Stimulated activated naive B cell treated with anti-CD40 and anti-IgM and Interleukin-4, amounts not matched to agents 10 μg/mL and 1 μg/mL and 100 μg/mL, for 72 hours (primary cell): ENCODE data around the gene TNS2.

Source experiments
- ATAC-seq, 2 donors: fragments of 150-1000 bp; cut with Tn5 transposase; replicated peaks; 2 replicates each; pipeline ENCODE4 v1.10.0; 2021; ENCODE audit warnings: moderate library complexity in 1 of 2
- DNase-seq: peaks from one replicate; pipeline ENCODE4 v3.0.0; 2021
- H3K27ac Mint-ChIP-seq: one replicate; pipeline ENCODE4 v1.8.0; 2022; ENCODE audit warnings: mild to moderate bottlenecking, mixed read lengths
- H3K27me3 Mint-ChIP-seq, 2 donors: one replicate each; pipeline ENCODE4 v1.8.0; 2022; ENCODE audit warnings: mixed read lengths in 2 of 2
- H3K36me3 Mint-ChIP-seq, 2 donors: one replicate each; pipeline ENCODE4 v1.8.0; 2022; ENCODE audit warnings: mixed read lengths in 2 of 2, mild to moderate bottlenecking in 1 of 2
- H3K4me1 Mint-ChIP-seq, 2 donors: one replicate each; pipeline ENCODE4 v1.8.0; 2022; ENCODE audit warnings: mixed read lengths in 2 of 2, mild to moderate bottlenecking in 1 of 2
- H3K4me3 Mint-ChIP-seq, 2 donors: one replicate each; pipeline ENCODE4 v1.8.0; 2022; ENCODE audit warnings: mild to moderate bottlenecking in 2 of 2, mixed read lengths in 2 of 2, moderate library complexity in 1 of 2
- H3K9me3 Mint-ChIP-seq, 2 donors: one replicate each; pipeline ENCODE4 v1.8.0; 2022; ENCODE audit warnings: mixed read lengths in 2 of 2, mild to moderate bottlenecking in 1 of 2

The TNS2 gene

GRCh38 chr12:53048033-53048779, 1.7 kb upstream of the TNS2 start:
- H3K4me1 Mint-ChIP-seq: peaks cover 25 to 36% of the 10 kb centered on the region in 2 donors
- peak overlapping the region; percentile 57 to 94 for H3K4me3 Mint-ChIP-seq
- H3K27ac Mint-ChIP-seq: no peak overlapping the region
- ATAC-seq (no peak), DNase-seq (no peak)
- peaks cover 4 to 7% of the 10 kb centered on the region in 2 donors for H3K36me3 Mint-ChIP-seq
- peaks cover 0 to 4% of the 10 kb centered on the region in 2 donors for H3K27me3 Mint-ChIP-seq
- no peaks in the 10 kb centered on the region for H3K9me3 Mint-ChIP-seq

- Mint-ChIP-seq H3K36me3 (peaks cover 4 to 7% of the 10 kb centered on the region in 2 donors), H3K27me3 (peaks cover 0 to 4% of the 10 kb centered on the region in 2 donors), H3K9me3 (no peaks in the 10 kb centered on the region), H3K27ac (no peak overlapping the region), H3K4me3 (no peak overlapping the region), H3K4me1 (peaks cover 28 to 42% of the 10 kb centered on the region in 2 donors)
- DNase-seq (no peak), ATAC-seq (no peak)
Observed at GRCh38 chr12:53048780-53049401, 974 bp upstream of the TNS2 start.

DNA sequence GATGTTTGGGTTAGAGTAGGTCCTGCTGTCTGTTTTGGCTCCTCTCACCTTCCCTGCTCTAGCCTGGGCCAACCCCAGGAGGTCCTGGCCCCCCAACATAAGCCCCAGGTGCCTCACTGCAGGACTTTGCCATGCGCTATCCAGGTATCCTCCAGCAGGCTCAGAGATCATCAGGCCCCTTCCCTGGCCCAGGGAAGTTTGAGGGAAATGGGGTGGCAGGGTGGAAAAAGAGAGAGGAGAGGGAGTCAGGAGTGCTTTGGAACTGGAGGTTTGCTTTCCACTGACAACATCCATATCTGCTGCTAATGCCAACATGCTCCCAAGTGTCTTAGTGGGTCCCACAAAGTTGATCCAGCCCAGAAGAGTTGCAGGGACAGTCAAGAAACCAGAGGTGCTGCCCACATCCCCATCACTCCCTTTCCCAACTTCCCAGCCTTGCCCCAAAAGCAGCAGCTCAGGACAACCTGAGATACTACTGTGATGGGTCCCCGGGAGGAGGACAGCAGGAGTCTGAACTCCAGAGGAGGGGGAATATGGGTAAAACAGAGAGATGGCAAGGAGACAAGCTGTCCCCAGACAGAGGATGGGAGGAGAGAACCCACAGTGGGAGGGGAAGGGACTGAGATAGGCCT, 677 bp downstream of the TNS2 start:
- Mint-ChIP-seq H3K9me3 (no peaks in the 10 kb centered on the region), H3K27ac (peak overlapping the region; percentile 33), H3K36me3 (peaks cover 0 to 3% of the 10 kb centered on the region in 2 donors), H3K27me3 (peaks cover under 1 to 4% of the 10 kb centered on the region in 2 donors), H3K4me3 (no peak overlapping the region), H3K4me1 (peaks cover 28 to 47% of the 10 kb centered on the region in 2 donors)
- ATAC-seq: no peak
- no peak for DNase-seq

- Mint-ChIP-seq H3K27me3 (peaks cover 0 to 6% of the 10 kb centered on the region in 2 donors), H3K4me3 (no peak overlapping the region), H3K4me1 (peaks cover 20 to 41% of the 10 kb centered on the region in 2 donors), H3K9me3 (no peaks in the 10 kb centered on the region), H3K36me3 (peaks cover 0 to 3% of the 10 kb centered on the region in 2 donors), H3K27ac (no peak overlapping the region)
- DNase-seq: no peak
- ATAC-seq: no peak
Observed at GRCh38 chr12:53051058-53051880, 1.4 kb downstream of the TNS2 start.

GRCh38 chr12:53051881-53052412, 2.1 kb downstream of the TNS2 start:
- DNase-seq (no peak), ATAC-seq (no peak)
- peaks cover 0 to 3% of the 10 kb centered on the region in 2 donors for H3K36me3 Mint-ChIP-seq
- H3K4me3 Mint-ChIP-seq: no peak overlapping the region
- H3K9me3 Mint-ChIP-seq: no peaks in the 10 kb centered on the region
- H3K27me3 Mint-ChIP-seq: peaks cover 0 to 6% of the 10 kb centered on the region in 2 donors
- H3K27ac Mint-ChIP-seq: no peak overlapping the region
- H3K4me1 Mint-ChIP-seq: peaks cover 16 to 34% of the 10 kb centered on the region in 2 donors

DNA sequence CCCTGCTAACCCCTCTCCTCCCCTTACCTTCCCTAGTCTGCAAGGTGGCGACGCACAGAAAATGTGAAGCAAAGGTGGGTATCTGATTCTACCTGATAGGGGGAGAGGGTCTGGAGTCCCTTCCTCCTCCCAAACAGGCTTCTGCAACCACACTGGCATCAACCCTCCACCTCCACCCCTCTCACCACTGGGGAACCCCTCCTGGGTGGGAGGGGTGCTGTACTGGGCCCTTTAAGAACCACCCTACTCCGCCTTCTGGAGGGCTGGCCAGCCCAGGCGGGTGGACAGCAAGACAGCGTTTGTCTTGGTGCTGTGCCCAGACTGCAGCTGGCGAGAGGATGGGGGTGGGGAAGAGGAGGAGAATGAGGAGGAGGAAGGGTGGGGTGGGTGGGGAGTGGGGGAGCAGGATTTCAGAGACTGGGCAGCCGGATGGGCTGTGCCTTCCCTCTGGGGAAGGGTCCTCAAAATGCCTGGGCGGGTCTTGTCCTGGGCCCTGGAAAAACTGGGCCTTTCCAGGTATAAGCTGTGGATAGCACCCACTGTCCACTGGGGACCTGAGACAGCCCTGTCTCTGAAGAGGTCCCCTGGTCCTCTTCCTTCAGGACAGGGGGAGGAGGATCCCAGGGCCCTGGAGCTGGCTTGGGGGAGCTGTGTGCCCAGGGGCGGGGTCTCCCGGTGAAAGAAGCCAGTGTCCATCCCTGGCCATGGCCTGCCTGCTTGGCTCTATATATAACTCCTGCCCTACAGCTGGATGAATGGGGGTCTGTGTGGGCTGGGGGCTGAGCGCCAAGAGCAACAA, 2.8 kb downstream of the TNS2 start:
- peaks cover 0 to 6% of the 10 kb centered on the region in 2 donors for H3K27me3 Mint-ChIP-seq

GRCh38 chr12:53053218-53054111, 3.6 kb downstream of the TNS2 start:
- peak; percentile 33 for DNase-seq
- peaks cover 0 to 3% of the 10 kb centered on the region in 2 donors for H3K36me3 Mint-ChIP-seq
- H3K9me3 Mint-ChIP-seq: no peaks in the 10 kb centered on the region
- H3K4me1 Mint-ChIP-seq: peaks cover 16 to 28% of the 10 kb centered on the region in 2 donors
- peaks cover 3 to 6% of the 10 kb centered on the region in 2 donors for H3K27me3 Mint-ChIP-seq
- H3K27ac Mint-ChIP-seq: peak overlapping the region; percentile 98
- peak overlapping the region; percentile 98 to 99 for H3K4me3 Mint-ChIP-seq
- ATAC-seq: peak; percentile 34 to 43

More for the DNA sequence above, 2.8 kb downstream of the TNS2 start:
- Mint-ChIP-seq H3K9me3 (no peaks in the 10 kb centered on the region), H3K36me3 (peaks cover 0 to 3% of the 10 kb centered on the region in 2 donors), H3K4me3 (no peak overlapping the region), H3K4me1 (peaks cover 16 to 32% of the 10 kb centered on the region in 2 donors), H3K27ac (no peak overlapping the region)
- ATAC-seq: no peak
- DNase-seq: no peak

DNA sequence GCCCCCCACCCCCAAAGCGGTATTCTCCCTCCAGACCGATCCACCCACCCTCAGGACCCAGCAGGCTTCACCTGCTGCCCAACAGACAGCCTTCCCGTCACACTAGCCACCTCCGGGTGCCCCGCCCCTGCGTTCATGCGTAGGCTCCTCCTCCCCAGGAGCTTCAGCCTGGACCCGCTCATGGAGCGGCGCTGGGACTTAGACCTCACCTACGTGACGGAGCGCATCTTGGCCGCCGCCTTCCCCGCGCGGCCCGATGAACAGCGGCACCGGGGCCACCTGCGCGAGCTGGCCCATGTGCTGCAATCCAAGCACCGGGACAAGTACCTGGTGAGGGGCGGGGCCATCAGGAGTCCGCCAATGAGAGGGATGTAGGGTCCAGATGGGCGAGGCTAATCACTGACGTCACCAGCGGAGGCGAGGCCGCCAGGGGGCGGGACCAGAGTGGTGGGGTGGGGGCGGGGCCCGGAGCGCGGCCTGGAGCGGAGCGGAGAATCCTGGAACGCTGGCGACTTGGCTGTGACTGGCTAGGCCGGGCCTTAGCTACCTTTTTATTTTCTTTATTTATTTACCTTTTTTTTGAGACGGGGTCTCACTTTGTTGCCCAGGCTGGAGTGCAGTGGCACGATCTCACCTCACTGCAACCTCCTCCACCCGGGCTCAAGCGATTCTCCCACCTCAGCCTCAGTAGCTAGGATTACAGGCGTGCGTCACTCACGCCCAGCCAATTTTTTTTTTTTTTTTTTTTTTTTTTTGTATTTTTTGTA, 4.4 kb downstream of the TNS2 start:
- peak; percentile 93 to 96 for ATAC-seq
- Mint-ChIP-seq H3K27ac (peak overlapping the region; percentile 98), H3K9me3 (no peaks in the 10 kb centered on the region), H3K27me3 (peaks cover 3 to 6% of the 10 kb centered on the region in 2 donors), H3K36me3 (peaks cover 0 to 3% of the 10 kb centered on the region in 2 donors), H3K4me3 (peak overlapping the region; percentile 98 to 99), H3K4me1 (peaks cover 16 to 20% of the 10 kb centered on the region in 2 donors)
- peak; percentile 88 for DNase-seq

- ATAC-seq (no peak), DNase-seq (no peak)
- Mint-ChIP-seq H3K27me3 (peaks cover 3 to 6% of the 10 kb centered on the region in 2 donors), H3K4me1 (peaks cover 15% of the 10 kb centered on the region in 2 donors), H3K9me3 (no peaks in the 10 kb centered on the region), H3K4me3 (peak overlapping the region in 1 of 2 donors; percentile 56), H3K36me3 (peaks cover 0 to 3% of the 10 kb centered on the region in 2 donors), H3K27ac (no peak overlapping the region)
Observed at GRCh38 chr12:53055471-53056266, 5.8 kb downstream of the TNS2 start.

DNA sequence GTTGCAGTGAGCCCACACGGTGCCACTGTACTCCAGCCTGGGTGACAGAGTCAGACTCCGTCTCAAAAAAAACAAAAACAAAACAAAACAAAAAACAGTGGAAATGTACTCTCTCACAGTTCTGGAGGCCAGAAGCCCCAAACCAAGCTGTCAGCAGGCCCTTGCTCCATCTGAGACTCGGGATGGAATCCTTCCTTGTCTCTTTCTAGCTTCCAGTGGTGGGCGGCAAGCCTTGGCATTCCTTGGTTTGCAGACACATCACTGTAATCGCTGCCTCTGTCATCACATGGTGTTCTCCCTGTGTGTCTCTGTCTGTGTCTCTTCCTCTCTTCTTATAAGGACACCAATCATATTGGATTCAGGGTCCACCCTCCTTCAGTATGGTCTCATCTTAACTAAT, 6.4 kb downstream of the TNS2 start:
- H3K4me1 Mint-ChIP-seq: peaks cover 12 to 15% of the 10 kb centered on the region in 2 donors
- peaks cover 0 to 3% of the 10 kb centered on the region in 2 donors for H3K36me3 Mint-ChIP-seq
- no peak overlapping the region for H3K4me3 Mint-ChIP-seq
- no peak overlapping the region for H3K27ac Mint-ChIP-seq
- DNase-seq (no peak), ATAC-seq (no peak)
- no peaks in the 10 kb centered on the region for H3K9me3 Mint-ChIP-seq
- H3K27me3 Mint-ChIP-seq: peaks cover 6 to 11% of the 10 kb centered on the region in 2 donors

DNA sequence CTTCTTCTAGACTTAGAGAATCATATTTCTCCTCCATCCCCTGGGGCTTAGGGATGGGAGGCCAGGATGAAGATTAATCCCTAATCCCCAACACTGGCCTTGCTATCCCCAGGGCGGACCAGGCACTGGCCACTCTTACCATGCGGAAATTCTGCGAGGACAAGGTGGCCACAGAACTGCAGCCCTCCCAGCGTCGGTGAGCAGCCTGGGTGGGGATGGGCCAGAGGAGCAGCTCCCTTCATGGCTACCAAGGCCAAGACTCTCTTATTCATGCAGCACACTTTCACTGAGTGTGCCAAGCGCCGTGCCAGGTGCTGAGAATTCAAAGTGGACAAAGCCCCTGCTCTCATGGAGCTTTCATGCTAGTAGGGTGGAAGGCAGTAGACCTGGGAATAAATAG, 7.0 kb downstream of the TNS2 start:
- ATAC-seq (no peak), DNase-seq (no peak)
- H3K27ac Mint-ChIP-seq: no peak overlapping the region
- no peak overlapping the region for H3K4me3 Mint-ChIP-seq
- peaks cover 0 to 3% of the 10 kb centered on the region in 2 donors for H3K36me3 Mint-ChIP-seq
- peaks cover 6 to 11% of the 10 kb centered on the region in 2 donors for H3K27me3 Mint-ChIP-seq
- no peaks in the 10 kb centered on the region for H3K9me3 Mint-ChIP-seq
- peaks cover 12 to 15% of the 10 kb centered on the region in 2 donors for H3K4me1 Mint-ChIP-seq
